IMR-90 (cell line): ENCODE measurements around the gene RPS24. TPM values are rescaled to one million over a fixed set of nuclear protein-coding genes. Genes with fewer than 3 reads are reported as not detected.

Experiments used
- ATAC-seq: fragments of 200-7000 bp; cut with Tn5 transposase; 2 replicates; pipeline ENCODE4 v1.9.1; 2020; ENCODE audit warnings: low read depth, mild to moderate bottlenecking, moderate library complexity
- BruUV-seq: library from RNA; stranded (reverse); fragments of 400-500 nt; replicated peaks from 2 replicates; lab custom pipeline; 2021; lab: Mats Ljungman, UMichigan
- CTCF ChIA-PET: fragments of 300-600 bp; formaldehyde crosslinking; extraction: SDS; loops from one replicate; lab custom pipeline; 2021; ENCODE audit warnings: antibody characterized with exemption; lab: Yijun Ruan, JAX
- POLR2A ChIA-PET: fragments of 300-600 bp; sonication (Branson Sonifier 250); formaldehyde crosslinking; loops from one replicate; lab custom pipeline; 2022; ENCODE audit warnings: antibody characterized with exemption; ENCODE audit not compliant: unreplicated experiment; lab: Charles Lee
- DNase-seq: peaks from one replicate; pipeline ENCODE4 v3.0.0; 2013
- H2AFZ ChIP-seq: replicated peaks from 2 replicates; pipeline ENCODE3; 2013; ENCODE audit warnings: low read length, mild to moderate bottlenecking; ENCODE audit not compliant: poor library complexity
- H2AK5ac ChIP-seq: 2 replicates; pipeline ENCODE4 v1.6.1; 2013; ENCODE audit warnings: low read depth, low read length, inconsistent platforms
- H2AK9ac ChIP-seq: replicated peaks from 2 replicates; pipeline ENCODE3; 2013; ENCODE audit warnings: mild to moderate bottlenecking, low read depth, low read length, moderate library complexity; ENCODE audit not compliant: poor library complexity
- H2BK120ac ChIP-seq: 2 replicates; pipeline ENCODE4 v1.6.1; 2013; ENCODE audit warnings: low read depth, low read length, inconsistent platforms
- H2BK15ac ChIP-seq: 3 replicates; pipeline ENCODE4 v1.6.1; 2013; ENCODE audit warnings: low read depth, low read length, inconsistent platforms
- H2BK20ac ChIP-seq: 2 replicates; pipeline ENCODE4 v1.6.1; 2013; ENCODE audit warnings: low read depth, mild to moderate bottlenecking, inconsistent platforms, low read length, moderate library complexity
- H2BK5ac ChIP-seq: 2 replicates; pipeline ENCODE4 v1.6.1; 2013; ENCODE audit warnings: mild to moderate bottlenecking, low read depth, low read length, inconsistent platforms; ENCODE audit not compliant: poor library complexity, severe bottlenecking
- H3K14ac ChIP-seq: replicated peaks from 2 replicates; pipeline ENCODE4 v1.6.1; 2013; ENCODE audit warnings: low read depth, low read length, inconsistent platforms
- H3K18ac ChIP-seq: 2 replicates; pipeline ENCODE4 v1.6.1; 2013; ENCODE audit warnings: low read depth, low read length, control low read depth
- H3K23ac ChIP-seq: 2 replicates; pipeline ENCODE4 v1.6.1; 2013; ENCODE audit warnings: low read depth, low read length, inconsistent platforms
- H3K27ac ChIP-seq: 2 replicates; pipeline ENCODE4 v1.5.1; 2013; ENCODE audit warnings: mild to moderate bottlenecking, control low read depth, low read length; ENCODE audit not compliant: insufficient read depth
- H3K27me3 ChIP-seq: 2 replicates; pipeline ENCODE4 v1.6.1; 2013; ENCODE audit warnings: low read length; ENCODE audit not compliant: control insufficient read depth, insufficient read depth
- H3K36me3 ChIP-seq: 2 replicates; pipeline ENCODE4 v1.6.1; 2013; ENCODE audit warnings: low read length, mixed read lengths; ENCODE audit not compliant: control insufficient read depth, insufficient read depth
- H3K4ac ChIP-seq: 2 replicates; pipeline ENCODE4 v1.6.1; 2013; ENCODE audit warnings: low read depth, low read length, inconsistent platforms
- H3K4me1 ChIP-seq: 2 replicates; pipeline ENCODE4 v1.6.1; 2013; ENCODE audit warnings: low read length, mixed read lengths; ENCODE audit not compliant: control insufficient read depth, insufficient read depth
- H3K4me2 ChIP-seq: 2 replicates; pipeline ENCODE4 v1.6.1; 2013; ENCODE audit warnings: low read depth, mild to moderate bottlenecking, control low read depth, low read length, moderate library complexity
- H3K4me3 ChIP-seq: 2 replicates; pipeline ENCODE4 v1.5.1; 2013; ENCODE audit warnings: low read depth, mild to moderate bottlenecking, control low read depth, low read length, moderate library complexity; ENCODE audit not compliant: insufficient read depth
- H3K56ac ChIP-seq: 2 replicates; pipeline ENCODE4 v1.6.1; 2013; ENCODE audit warnings: low read length, inconsistent platforms; ENCODE audit not compliant: insufficient read depth; ENCODE audit errors: extremely low read depth
- H3K79me1 ChIP-seq, 2 experiments: 2 replicates each; pipeline ENCODE4 v1.6.1; 2013; ENCODE audit warnings: low read length in 2 of 2, inconsistent platforms in 1 of 2, low read depth in 1 of 2
- H3K9ac ChIP-seq: 2 replicates; pipeline ENCODE4 v1.6.1; 2013; ENCODE audit warnings: low read depth, low read length, control low read depth
- H3K9me1 ChIP-seq: 2 replicates; pipeline ENCODE4 v1.6.1; 2013; ENCODE audit warnings: low read length, inconsistent platforms; ENCODE audit not compliant: insufficient read depth
- H3K9me3 ChIP-seq: 2 replicates; pipeline ENCODE4 v1.6.1; 2013; ENCODE audit warnings: low read length; ENCODE audit not compliant: control insufficient read depth, insufficient read depth
- H4K20me1 ChIP-seq: 2 replicates; pipeline ENCODE4 v1.6.1; 2013; ENCODE audit warnings: low read length, inconsistent platforms; ENCODE audit not compliant: insufficient read depth
- H4K5ac ChIP-seq: 2 replicates; pipeline ENCODE4 v1.6.1; 2013; ENCODE audit warnings: mild to moderate bottlenecking, low read depth, low read length, control low read depth
- H4K8ac ChIP-seq, 2 experiments: 2 replicates each; pipeline ENCODE4 v1.6.1; 2013; ENCODE audit warnings: low read depth in 2 of 2, low read length in 2 of 2, control low read depth in 1 of 2, inconsistent platforms in 1 of 2
- H4K91ac ChIP-seq: 2 replicates; pipeline ENCODE4 v1.6.1; 2013; ENCODE audit warnings: low read depth, low read length, inconsistent platforms; ENCODE audit not compliant: insufficient read depth
- BHLHE40 ChIP-seq: fragments of 150-350 bp; IDR thresholded peaks from 2 replicates; pipeline ENCODE4 v1.6.1; 2016; ENCODE audit warnings: mild to moderate bottlenecking, low read depth, low read length
- CEBPB ChIP-seq: IDR thresholded peaks from 2 replicates; pipeline ENCODE4 v1.6.1; 2012; ENCODE audit warnings: low read depth, low read length, improper control_type of control experiment
- CHD1 ChIP-seq: IDR thresholded peaks from 2 replicates; pipeline ENCODE4 v1.6.1; 2012; ENCODE audit warnings: low read depth, low read length, improper control_type of control experiment
- FOS ChIP-seq: fragments of 150-350 bp; IDR thresholded peaks from 2 replicates; pipeline ENCODE4 v1.6.1; 2016; ENCODE audit warnings: low read depth, low read length
- MAFK ChIP-seq: IDR thresholded peaks from 2 replicates; pipeline ENCODE4 v1.6.1; 2012; ENCODE audit warnings: low read depth, low read length, improper control_type of control experiment
- MAZ ChIP-seq: IDR thresholded peaks from 2 replicates; pipeline ENCODE4 v1.6.1; 2012; ENCODE audit warnings: low read depth, mild to moderate bottlenecking, low read length, improper control_type of control experiment, moderate library complexity, borderline replicate concordance
- MXI1 ChIP-seq: IDR thresholded peaks from 2 replicates; pipeline ENCODE4 v1.6.1; 2012; ENCODE audit warnings: low read depth, mild to moderate bottlenecking, low read length, moderate library complexity, borderline replicate concordance
- NFE2L2 ChIP-seq: fragments of 150-350 bp; IDR thresholded peaks from 2 replicates; pipeline ENCODE4 v1.6.1; 2016; ENCODE audit warnings: low read depth, mild to moderate bottlenecking, low read length
- POLR2A ChIP-seq: IDR thresholded peaks from 2 replicates; pipeline ENCODE4 v1.6.1; 2012; ENCODE audit warnings: mild to moderate bottlenecking, low read depth, low read length
- RAD21 ChIP-seq: IDR thresholded peaks from 2 replicates; pipeline ENCODE4 v1.6.1; 2012; ENCODE audit warnings: low read length, improper control_type of control experiment
- RCOR1 ChIP-seq: IDR thresholded peaks from 2 replicates; pipeline ENCODE4 v1.6.1; 2012; ENCODE audit warnings: mild to moderate bottlenecking, low read length, improper control_type of control experiment; ENCODE audit not compliant: insufficient replicate concordance
- RFX5 ChIP-seq: IDR thresholded peaks from 2 replicates; pipeline ENCODE4 v1.8.0; 2012; ENCODE audit warnings: low read depth, mild to moderate bottlenecking, low read length, moderate library complexity
- SMC3 ChIP-seq: fragments of 150-350 bp; IDR thresholded peaks from 2 replicates; pipeline ENCODE4 v1.6.1; 2016; ENCODE audit warnings: low read depth, mild to moderate bottlenecking, antibody characterized with exemption, low read length, moderate library complexity
- WGBS, 2 experiments: methylation state at CpG; one replicate each; pipeline versions ENCODE4 v1.1.5 to v1.1.7; 2013; ENCODE audit warnings: missing lambda C conversion rate in 2 of 2; ENCODE audit not compliant: insufficient read length in 1 of 2; ENCODE audit errors: extremely low coverage in 2 of 2; 5-methylcytosine and 5-hydroxymethylcytosine counted together
- dilution Hi-C: fragments of 300-500 bp; cut with HindIII; formaldehyde crosslinking; loops from one replicate; pipeline ENCODE4 v1.14.3; 2018; ENCODE audit warnings: low sequenced_read_pairs; ENCODE audit not compliant: unreplicated experiment
- in situ Hi-C: fragments of 300-500 bp; cut with MboI; formaldehyde crosslinking; loops from 3 replicates; pipeline ENCODE4 v1.14.3; 2019; ENCODE audit warnings: low sequenced_read_pairs, inconsistent platforms, mixed read lengths
- intact Hi-C: fragments of 100-400 bp; cut with micrococcal nuclease; formaldehyde crosslinking; loops from 2 replicates; pipeline ENCODE4 v1.10.0; 2022
- polyA plus RNA-seq, 3 experiments: library from polyadenylated mRNA; depleted of rRNA; stranded (reverse); fragments of >200 nt; gene quantifications; 2 replicates each; pipeline ENCODE4 v1.2.3, GENCODE V29; 2012; ENCODE audit warnings: low replicate concordance in 1 of 3
- total RNA-seq: library from RNA; depleted of rRNA; stranded (reverse); fragments of >200 nt; gene quantifications from 2 replicates; pipeline ENCODE4 v1.2.3, GENCODE V29; 2012
- TF ChIP-seq, protein P1 (sequence below): conservative IDR thresholded peaks from 2 replicates; pipeline ENCODE4 v1.5.1; 2012; ENCODE audit warnings: mild to moderate bottlenecking, low read depth, low read length, improper control_type of control experiment
- TF ChIP-seq, protein P2 (sequence below): fragments of 150-350 bp; IDR thresholded peaks from 2 replicates; pipeline ENCODE4 v1.6.1; 2016; ENCODE audit warnings: low read depth, mild to moderate bottlenecking, low read length, moderate library complexity, borderline replicate concordance
- TF ChIP-seq, protein P3 (sequence below): fragments of 150-350 bp; IDR thresholded peaks from 2 replicates; pipeline ENCODE4 v1.6.1; 2017; ENCODE audit warnings: mild to moderate bottlenecking, antibody characterized with exemption, low read length, low read depth

Gene RPS24
- total and polyA plus RNA-seq, 2 of the 4 experiments (the other 2 are of a cell fraction), result 1,664 to 4,721 TPM

DNA sequence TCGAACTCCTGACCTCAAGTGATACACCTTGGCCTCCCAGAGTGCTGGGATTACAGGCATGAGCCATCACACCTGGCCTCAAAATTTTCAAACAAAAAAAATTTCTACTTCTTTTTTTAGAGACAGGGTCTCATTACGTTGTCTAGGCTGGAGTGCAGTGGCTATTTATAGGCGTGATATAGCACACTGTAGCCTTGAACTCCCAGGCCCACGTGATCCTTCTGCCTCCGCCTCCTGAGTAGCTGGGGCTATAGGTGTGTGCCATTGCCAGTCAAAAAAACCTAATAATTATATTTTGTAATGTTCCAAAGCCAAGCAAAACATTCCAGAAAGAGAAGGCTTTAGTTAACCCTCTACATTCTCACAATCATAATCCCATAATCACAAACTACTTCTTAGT lies 18.1 kb upstream of the RPS24 start:
- CTCF ChIA-PET, result interaction anchor here (0.6 kb wide), 1 partner anchor 12 kb away, joined by 5 read pairs; no protein-coding TSS in a partner anchor
- Histone ChIP-seq H3K36me3 (peaks cover 63% of the 10 kb centered on the region), H3K4me2 (no peak overlapping the region), H2AK5ac (no peak overlapping the region), H2BK20ac (no peak overlapping the region), H3K4me3 (no peak overlapping the region), H3K27ac (no peak overlapping the region), H4K8ac (no peak overlapping the region), H3K9me1 (no peaks in the 10 kb centered on the region), H3K79me1 (no peaks in the 10 kb centered on the region; a peak in 1 of 4 replicates), H3K56ac (no peak overlapping the region), H2AFZ (no peak overlapping the region), H3K4ac (no peak overlapping the region), H3K27me3 (no peaks in the 10 kb centered on the region), H3K9me3 (no peaks in the 10 kb centered on the region), H3K14ac (no peak overlapping the region), H3K18ac (no peak overlapping the region), H3K23ac (no peak overlapping the region), H3K9ac (no peak overlapping the region), H2BK15ac (no peak overlapping the region), H4K91ac (no peak overlapping the region), H4K5ac (no peak overlapping the region), H4K20me1 (no peaks in the 10 kb centered on the region), H2BK120ac (no peak overlapping the region), H3K4me1 (no peaks in the 10 kb centered on the region), H2AK9ac (no peak overlapping the region), H2BK5ac (no peak overlapping the region)
- dilution Hi-C loops, result no loop called here
- intact Hi-C loops, result no loop called here
- ATAC-seq (no peak), DNase-seq (no peak)
- WGBS, 2 experiments, result 81% methylated on average over 3 of the region's 5 CpGs; no CpG with 5 or more reads in 1 of the 2 experiments
- no TSS peak for BruUV-seq
- in situ Hi-C loops, result no loop called here
- no peak for TF ChIP-seq RCOR1
- TF ChIP-seq CHD1, result no peak
- TF ChIP-seq MAZ, result no peak
- TF ChIP-seq NFE2L2, result no peak
- TF ChIP-seq RFX5, result no peak
- TF ChIP-seq CEBPB, result no peak
- TF ChIP-seq, protein P1, sequence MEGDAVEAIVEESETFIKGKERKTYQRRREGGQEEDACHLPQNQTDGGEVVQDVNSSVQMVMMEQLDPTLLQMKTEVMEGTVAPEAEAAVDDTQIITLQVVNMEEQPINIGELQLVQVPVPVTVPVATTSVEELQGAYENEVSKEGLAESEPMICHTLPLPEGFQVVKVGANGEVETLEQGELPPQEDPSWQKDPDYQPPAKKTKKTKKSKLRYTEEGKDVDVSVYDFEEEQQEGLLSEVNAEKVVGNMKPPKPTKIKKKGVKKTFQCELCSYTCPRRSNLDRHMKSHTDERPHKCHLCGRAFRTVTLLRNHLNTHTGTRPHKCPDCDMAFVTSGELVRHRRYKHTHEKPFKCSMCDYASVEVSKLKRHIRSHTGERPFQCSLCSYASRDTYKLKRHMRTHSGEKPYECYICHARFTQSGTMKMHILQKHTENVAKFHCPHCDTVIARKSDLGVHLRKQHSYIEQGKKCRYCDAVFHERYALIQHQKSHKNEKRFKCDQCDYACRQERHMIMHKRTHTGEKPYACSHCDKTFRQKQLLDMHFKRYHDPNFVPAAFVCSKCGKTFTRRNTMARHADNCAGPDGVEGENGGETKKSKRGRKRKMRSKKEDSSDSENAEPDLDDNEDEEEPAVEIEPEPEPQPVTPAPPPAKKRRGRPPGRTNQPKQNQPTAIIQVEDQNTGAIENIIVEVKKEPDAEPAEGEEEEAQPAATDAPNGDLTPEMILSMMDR, result no peak
- TF ChIP-seq BHLHE40, result no peak
- no peak for TF ChIP-seq RAD21
- no peak for TF ChIP-seq MAFK
- no peak for TF ChIP-seq MXI1
- no peak for TF ChIP-seq POLR2A
- TF ChIP-seq, protein P2, sequence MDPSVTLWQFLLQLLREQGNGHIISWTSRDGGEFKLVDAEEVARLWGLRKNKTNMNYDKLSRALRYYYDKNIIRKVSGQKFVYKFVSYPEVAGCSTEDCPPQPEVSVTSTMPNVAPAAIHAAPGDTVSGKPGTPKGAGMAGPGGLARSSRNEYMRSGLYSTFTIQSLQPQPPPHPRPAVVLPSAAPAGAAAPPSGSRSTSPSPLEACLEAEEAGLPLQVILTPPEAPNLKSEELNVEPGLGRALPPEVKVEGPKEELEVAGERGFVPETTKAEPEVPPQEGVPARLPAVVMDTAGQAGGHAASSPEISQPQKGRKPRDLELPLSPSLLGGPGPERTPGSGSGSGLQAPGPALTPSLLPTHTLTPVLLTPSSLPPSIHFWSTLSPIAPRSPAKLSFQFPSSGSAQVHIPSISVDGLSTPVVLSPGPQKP, result no peak
- no peak for TF ChIP-seq SMC3
- TF ChIP-seq, protein P3, sequence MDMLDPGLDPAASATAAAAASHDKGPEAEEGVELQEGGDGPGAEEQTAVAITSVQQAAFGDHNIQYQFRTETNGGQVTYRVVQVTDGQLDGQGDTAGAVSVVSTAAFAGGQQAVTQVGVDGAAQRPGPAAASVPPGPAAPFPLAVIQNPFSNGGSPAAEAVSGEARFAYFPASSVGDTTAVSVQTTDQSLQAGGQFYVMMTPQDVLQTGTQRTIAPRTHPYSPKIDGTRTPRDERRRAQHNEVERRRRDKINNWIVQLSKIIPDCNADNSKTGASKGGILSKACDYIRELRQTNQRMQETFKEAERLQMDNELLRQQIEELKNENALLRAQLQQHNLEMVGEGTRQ, result no peak
- TF ChIP-seq FOS, result no peak
- POLR2A ChIA-PET, result interaction anchor here (0.6 kb wide), 1 partner anchor 25 kb away, joined by 11 read pairs; no protein-coding TSS in a partner anchor
